Stimulated activated CD4-positive, alpha-beta T cell treated with anti-CD3 and anti-CD28 coated beads, Interleukin-4, amount 100 ng/mL, for 1 hour (primary cell): Measurements from ENCODE around the gene TXNRD1.
"Not testable (repeated sequence)": the region's sequence is repeated elsewhere in the genome, so short reads cannot be mapped to it uniquely, and the experiment has no call there.

Experiments used
- DNase-seq: peaks from one replicate; pipeline ENCODE4 v3.0.0-alpha.2; 2020

Gene TXNRD1

GRCh38 chr12:104376650-104377513 lies 161.3 kb downstream of the TXNRD1 start:
- no peak for DNase-seq

GRCh38 chr12:104377514-104377812 lies 161.9 kb downstream of the TXNRD1 start:
- DNase-seq: no peak

DNA sequence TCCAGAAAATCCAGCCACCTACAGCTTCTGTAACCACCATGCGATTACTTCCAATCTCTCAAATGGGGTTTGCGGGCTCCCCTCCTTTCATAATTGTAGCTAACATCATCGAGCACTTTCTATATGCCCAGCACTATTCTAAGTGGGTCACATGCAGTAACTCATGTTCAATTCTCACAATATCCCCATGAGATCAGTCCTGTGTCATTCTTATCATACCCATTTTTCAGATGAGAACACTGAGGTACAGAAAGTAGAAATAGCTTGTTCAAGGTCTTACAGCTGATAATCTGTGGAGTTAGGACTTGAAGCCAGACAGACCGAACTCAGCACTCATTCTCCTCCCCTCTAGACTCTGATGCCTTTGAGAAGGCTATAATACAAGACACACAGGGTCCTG lies 162.8 kb downstream of the TXNRD1 start:
- no peak for DNase-seq

DNA sequence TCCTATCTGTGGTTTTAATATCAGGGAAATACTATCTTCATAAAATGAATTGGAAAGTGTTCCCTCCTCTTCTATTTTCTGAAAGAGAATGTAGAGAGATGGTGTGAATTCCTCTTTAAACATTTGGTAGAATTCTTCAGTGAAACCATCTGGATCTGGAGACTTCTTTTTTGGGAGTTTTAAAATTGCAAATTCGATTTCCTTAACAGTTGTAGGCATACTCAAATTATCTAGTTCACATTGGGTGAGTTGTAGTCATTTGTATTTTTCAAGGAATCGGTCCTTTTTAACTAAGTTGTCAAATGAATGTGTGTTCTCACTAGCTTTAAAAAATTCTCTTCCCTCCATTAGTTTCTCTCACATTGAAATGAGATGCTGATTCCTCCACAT lies 165.8 kb downstream of the TXNRD1 start:
- no peak for DNase-seq

DNA sequence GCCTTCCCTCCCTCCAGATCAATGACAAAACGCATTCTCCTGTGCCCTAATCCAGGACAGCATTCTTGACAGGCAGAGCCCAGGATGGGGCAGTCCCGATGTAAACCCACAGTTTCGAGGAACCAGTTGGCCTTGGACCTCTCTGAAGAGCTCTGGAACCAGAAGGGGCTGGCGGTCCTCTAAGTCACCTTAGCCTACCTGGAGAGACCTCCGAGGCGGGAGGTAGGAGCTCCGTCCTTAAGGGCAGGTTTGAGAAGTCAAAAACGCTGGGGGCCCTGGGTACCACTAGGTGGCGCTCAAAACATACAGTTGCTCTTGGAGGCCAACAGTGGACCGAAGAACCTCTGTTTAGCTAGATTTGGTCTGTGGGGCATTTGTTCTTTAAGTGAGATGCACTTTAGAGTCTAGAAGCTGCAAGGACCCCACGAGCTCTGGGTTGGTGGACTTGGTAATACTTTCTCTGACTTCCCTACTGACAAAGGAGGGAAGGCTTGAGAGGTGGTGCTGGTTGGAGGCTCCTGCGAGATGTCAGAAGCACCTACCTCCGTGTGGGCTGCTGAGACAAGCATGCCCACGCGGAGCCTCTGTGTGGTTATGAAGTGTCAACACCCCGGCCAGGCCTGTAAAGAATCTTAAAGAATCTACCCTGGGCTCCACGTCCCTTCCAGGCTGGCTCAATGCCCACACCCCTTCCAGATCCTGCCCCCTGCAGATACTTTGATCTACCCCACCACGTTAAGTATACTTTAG lies 166.3 kb downstream of the TXNRD1 start:
- peak; percentile 77 for DNase-seq

- DNase-seq: no peak
Observed at GRCh38 chr12:104384141-104384880, 168.7 kb downstream of the TXNRD1 start.

DNA sequence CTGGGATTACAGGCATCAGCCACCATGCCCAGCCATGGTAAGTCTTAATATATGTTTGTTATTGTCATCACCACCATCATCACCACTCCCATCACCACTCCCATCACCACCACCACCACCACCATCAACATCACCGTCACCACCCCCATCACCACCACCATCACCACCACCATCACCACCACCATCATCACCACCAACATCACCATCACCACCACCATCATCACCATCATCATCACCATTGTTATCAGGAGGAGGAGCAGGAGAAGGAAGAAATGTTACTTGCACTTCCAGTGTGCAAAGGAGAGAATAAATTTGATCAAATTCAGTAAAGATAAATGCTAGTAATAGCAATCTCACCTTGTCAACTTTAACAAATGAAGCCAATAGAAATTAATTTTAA lies 169.9 kb downstream of the TXNRD1 start:
- DNase-seq: no peak

DNA sequence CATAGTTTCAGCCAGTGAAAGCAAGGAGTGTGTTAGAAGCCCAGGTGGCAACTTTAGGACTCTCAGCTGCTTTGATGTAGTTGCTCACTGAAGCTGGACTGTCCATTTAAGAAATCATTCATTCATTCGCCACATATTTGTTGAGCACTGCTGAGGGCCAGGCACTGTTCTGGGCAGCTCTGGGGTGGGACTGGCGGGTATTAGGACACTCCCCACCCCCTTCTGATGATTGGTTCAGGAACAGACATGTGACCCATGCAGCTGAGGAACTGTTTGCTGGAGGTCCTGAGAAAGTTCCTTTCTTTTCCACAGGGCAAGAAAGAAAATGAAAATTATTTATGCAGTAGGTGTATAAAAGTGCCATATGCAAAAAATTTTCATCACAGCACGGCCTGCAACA lies 170.9 kb downstream of the TXNRD1 start:
- DNase-seq: no peak

- no peak for DNase-seq
Observed at GRCh38 chr12:104387190-104387589, 171.6 kb downstream of the TXNRD1 start.

GRCh38 chr12:104394086-104394485 lies 178.5 kb downstream of the TXNRD1 start:
- DNase-seq: not testable (repeated sequence)
